Left ventricle myocardium superior (tissue), 1 donor: ENCODE measurements around the gene ABI3BP. TPM values are rescaled to one million over a fixed set of nuclear protein-coding genes. Genes with fewer than 3 reads are reported as not detected.

Experiments
- ATAC-seq: fragments of 200-7000 bp; cut with Tn5 transposase; one replicate; pipeline ENCODE4 v1.9.1; 2020; ENCODE audit warnings: mild to moderate bottlenecking, moderate library complexity
- DNase-seq: peaks from one replicate; pipeline ENCODE4 v3.0.0-alpha.2; 2020
- intact Hi-C: fragments of 100-400 bp; cut with micrococcal nuclease; formaldehyde crosslinking; loops from one replicate; pipeline ENCODE4 v1.11.0; 2022
- total RNA-seq: library from RNA; stranded (reverse); fragmentation: NEBNext Ultra II Directional; extraction: Animal tissue kit (Norgen Biotek cat#: 25700); gene quantifications from one replicate; pipeline ENCODE4 v1.2.1, GENCODE V29; 2021
- donor health status: DM: no; HTN: yes; CAD: no; lungs with severe emphysema.

Gene ABI3BP
- total RNA-seq, 1 donor from 2014 or later = 23.4 TPM

DNA sequence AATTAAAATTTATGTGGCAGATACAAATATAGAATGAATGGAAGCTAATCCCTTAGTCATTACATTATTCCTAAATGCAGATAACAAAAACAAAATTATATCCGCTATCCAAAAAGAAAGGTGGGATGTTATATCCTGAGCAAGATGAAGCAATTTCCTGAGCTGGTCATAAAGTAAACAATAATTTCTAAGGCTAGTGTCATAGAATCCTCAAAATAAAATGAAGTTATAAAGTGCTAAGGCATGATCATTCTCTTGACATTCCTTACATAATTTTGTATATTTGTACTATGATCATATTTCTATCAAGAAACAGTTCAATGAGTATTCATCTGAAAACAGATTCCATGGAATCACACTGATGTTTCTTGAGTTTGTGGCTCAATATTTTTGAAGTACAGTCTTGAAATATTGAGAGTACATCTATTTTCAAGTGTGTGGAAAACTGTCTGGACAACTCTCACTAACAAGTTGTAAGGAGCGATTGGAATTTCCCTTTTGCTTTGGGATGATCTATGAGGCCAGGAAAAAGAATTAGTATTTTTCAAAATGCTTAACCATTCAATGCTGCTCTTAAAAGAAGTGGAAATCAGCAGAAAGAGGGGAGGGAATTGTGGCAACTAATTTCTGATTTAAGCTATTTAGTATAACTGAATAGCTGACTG, 92.4 kb downstream of the ABI3BP start:
- intact Hi-C loops = no loop called here

GRCh38 chr3:100899440-100900091, 93.7 kb downstream of the ABI3BP start:
- DNase-seq (no peak), ATAC-seq (no peak)
- intact Hi-C loops = no loop called here

More for the DNA sequence above, 92.4 kb downstream of the ABI3BP start:
- no peak for ATAC-seq
- DNase-seq = no peak

DNA sequence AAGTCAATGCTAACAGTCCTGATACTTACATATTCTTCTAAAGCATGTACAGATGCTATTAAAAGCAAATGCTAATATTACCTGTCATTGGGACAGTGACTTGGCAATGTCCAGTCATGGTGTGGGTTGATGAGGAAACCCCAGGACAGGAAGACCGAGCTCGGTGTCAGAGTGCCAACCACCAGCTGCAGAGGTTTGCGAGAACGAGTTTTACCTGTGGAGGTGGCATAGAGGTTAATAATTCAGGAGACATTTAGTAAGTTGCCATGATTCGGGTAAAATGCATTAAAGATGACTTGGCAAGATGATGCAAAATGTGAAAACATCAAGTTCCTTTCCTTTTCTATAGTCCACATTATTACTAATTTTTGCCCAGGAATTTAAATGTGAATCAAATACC, 94.5 kb downstream of the ABI3BP start:
- intact Hi-C loops = no loop called here
- ATAC-seq (no peak), DNase-seq (no peak)

DNA sequence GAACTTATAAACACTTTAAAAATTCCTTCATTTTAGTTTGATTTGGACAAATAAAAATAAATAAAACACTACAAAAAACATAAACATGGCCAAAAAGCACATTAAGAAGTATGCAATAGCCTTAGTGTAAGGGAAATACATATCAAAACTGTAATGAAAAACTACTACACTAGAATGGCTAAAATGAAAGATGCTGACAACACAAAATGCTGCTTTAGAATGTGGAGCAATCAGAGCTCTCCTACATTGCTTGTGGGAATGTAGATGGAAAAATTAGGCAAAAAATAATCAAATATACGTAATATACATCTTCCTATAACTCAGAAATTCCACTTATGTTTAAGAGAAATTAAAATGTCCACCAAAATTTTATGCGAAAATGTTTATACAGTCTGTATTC, 96.2 kb downstream of the ABI3BP start:
- ATAC-seq (no peak), DNase-seq (no peak)
- intact Hi-C loops = no loop called here

DNA sequence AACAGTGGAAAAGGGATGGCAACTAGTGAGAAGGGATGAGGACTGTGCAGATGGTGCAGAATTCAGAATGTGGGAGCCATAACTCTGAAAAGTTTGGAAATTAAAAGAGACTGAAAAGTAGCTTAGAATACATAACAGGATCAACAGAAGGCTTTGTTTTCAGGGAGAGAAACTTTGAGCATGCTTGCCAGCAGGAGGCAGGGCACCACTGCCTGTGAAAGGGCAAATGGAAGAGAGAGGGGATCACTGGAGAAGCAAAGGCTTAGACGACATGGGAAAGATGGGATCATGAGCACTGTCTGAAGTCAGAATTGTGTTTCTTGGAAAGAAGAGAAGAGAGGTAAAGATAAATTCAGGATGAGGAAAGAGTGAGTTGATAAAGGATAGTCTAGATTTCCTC, 99.6 kb downstream of the ABI3BP start:
- DNase-seq (peak; percentile 34), ATAC-seq (peak; percentile 29)
- intact Hi-C loops = no loop called here

DNA sequence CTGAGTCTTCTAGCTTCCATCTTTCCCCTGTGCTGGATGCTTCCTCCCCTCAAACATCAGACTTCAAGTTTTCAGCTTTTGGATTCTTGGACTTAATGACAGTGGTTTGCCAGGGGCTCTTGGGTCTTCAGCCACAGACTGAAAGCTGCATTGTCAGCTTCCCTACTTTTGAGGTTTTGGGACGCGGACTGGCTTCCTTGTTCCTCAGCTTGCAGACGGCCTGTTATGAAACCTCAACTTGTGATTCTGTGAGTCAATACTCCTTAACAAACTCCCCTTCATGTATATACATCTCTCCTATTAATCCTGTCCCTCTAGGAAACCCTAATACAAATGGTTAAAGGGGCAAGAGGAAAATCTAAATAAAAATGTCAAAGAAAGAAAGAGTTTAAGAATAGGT, 100.1 kb downstream of the ABI3BP start:
- ATAC-seq = no peak
- peak; percentile 21 for DNase-seq
- intact Hi-C loops = no loop called here

DNA sequence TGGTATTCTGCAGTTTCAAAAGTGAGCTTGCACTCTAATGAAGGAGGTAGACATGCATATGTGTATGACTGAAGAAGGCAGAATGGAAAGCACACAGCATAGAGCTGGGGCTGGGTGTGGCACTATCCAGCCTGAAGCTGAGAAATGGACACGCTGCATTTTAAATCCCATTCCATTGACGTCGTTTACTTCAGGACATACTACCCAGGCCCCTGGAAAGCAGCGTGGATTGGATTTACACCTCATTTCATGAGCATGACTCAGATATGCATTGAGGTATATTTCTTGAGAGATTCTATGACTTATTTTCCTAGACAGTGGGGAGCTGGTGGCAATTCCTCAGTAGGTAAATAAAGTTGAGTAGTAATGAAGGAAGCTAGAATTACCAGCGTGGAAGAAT, 101.4 kb downstream of the ABI3BP start:
- ATAC-seq = no peak
- intact Hi-C loops = no loop called here
- DNase-seq = no peak

DNA sequence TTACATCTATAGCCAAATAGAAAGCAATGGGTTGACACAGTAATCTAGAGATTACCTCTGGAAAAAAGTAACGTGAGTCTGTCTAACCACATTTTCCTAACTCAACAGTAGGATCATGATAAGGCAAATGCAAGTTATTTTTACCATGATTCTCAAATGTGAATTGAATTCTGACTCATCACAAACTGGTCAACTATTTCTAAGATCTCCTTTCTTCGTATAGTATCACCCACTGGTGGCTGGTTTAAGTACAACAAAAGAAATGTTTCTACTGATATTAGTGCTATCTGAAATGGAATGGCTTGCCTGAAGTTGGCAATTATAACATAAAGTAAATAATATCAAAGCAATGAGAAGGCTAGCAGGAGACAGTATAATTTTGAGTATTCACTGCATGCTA, 102.2 kb downstream of the ABI3BP start:
- no peak for DNase-seq
- ATAC-seq = no peak
- intact Hi-C loops = no loop called here

GRCh38 chr3:100888881-100889280, 104.3 kb downstream of the ABI3BP start:
- ATAC-seq (no peak), DNase-seq (no peak)
- intact Hi-C loops = no loop called here

GRCh38 chr3:100882571-100882984, 110.6 kb downstream of the ABI3BP start:
- intact Hi-C loops = no loop called here
- ATAC-seq (peak; percentile 58), DNase-seq (no peak)

GRCh38 chr3:100880845-100881244, 112.4 kb downstream of the ABI3BP start:
- DNase-seq = no peak

DNA sequence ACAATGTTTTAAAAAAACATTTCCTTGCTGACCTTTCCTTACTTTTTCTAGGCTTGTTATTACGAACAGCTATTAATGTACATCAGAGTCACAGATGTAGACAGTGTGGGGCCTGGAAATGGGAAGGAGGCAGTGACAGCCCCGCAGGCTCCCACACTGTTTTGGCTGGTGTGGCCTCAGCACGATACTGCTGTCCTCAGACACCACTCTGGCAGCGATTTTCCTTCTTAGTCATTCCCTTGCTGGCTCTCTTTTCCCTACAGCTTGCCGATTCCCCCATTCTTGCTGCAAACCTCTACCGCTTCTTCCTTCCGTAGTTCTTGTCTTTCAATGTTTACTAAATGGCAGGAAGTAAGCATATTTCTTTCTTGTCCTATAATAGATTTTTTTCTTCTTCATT, 113.1 kb downstream of the ABI3BP start:
- intact Hi-C loops = no loop called here
- ATAC-seq = peak; percentile 84

More at GRCh38 chr3:100880845-100881244, 112.4 kb downstream of the ABI3BP start:
- intact Hi-C loops = no loop called here
- ATAC-seq = peak; percentile 56

DNA sequence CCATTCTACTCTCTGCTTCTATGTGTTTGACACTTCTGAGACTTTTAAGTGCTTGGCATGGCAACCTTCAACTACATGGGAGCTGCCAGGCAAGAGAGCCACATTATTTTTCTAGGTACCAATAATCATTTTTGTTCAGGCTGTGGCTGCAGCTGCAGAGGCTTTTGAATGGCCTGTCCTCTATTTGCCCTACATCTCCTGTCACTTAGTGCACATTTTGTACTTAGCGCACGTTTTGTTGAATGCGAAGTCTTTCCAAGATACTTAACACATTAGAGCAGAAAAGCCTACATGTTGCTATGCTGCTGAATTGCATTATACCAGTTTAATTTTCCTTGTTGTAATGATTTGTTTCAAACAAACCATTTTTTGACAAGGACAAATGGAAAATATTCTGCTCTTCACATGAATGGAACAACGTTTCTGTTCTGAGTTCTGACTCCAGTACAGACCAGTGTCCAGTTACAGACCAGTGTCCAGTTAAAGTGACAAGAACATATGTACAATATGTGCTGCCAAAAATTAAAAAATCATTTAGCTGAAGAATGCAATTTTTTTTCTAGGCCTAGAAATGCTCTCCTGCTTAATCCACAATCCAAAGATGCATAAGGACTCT, 113.9 kb downstream of the ABI3BP start:
- ATAC-seq = no peak
- no peak for DNase-seq
- intact Hi-C loops = no loop called here

More for the DNA sequence above, 113.1 kb downstream of the ABI3BP start:
- DNase-seq = peak; percentile 53

DNA sequence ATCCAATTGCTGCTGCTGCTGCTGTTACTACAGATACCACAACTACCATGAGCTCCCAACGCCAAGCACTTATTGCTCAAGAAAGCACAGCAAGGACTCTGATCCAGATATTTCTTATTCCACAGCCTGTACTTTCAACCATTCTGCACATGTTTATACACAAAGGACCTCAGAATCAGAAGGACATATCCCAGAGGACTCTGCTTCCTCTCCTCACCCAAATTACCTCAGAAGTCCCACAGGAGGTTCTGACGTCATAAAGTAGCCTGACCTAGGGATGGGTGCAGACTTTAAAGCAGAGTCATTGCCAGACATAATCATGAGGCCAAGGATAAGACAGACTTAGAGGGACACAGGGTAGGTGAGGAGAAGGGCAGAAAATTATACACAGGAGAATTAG, 115.9 kb downstream of the ABI3BP start:
- intact Hi-C loops = no loop called here

DNA sequence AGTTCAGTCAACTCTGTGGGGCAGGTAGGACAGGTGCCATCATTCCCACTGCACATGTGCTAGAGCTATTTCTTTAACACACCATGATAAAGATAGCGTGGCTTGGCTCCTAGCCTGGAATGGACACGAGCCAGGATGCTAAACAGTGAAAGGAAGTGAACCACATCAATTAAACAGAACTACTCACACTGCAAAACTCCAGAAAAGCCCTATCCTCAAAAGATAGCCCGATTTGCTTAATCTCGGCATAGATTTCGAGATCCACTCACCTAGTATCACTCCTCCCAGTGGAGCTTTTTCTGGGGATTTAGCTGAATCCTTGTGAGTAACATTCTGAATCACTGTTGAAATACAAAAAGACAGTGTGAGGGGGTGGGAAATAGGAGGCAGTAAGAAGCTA, 118.0 kb downstream of the ABI3BP start:
- ATAC-seq = peak; percentile 55
- intact Hi-C loops = no loop called here
- DNase-seq = peak; percentile 74

More for the DNA sequence above, 115.9 kb downstream of the ABI3BP start:
- DNase-seq (no peak), ATAC-seq (peak; percentile 64)

DNA sequence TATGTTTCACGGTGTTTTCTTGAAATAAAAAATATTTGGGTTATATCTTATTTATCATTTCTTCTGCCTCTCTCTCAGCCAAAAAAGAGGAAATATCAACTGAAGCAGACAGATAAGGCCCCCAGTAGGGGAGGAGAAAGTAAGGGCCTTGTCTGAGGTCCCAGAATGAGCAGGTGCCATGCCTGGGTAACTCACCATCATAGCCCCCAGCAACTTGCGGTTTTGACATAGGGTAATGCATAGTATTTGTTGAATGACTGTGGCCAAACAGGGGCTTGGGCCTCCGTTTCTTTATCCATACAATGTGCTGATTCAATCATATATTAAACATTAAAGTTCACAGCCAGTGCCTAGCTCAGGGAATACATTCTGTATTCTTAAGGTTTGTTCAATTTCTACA, 119.6 kb downstream of the ABI3BP start:
- ATAC-seq = no peak
- intact Hi-C loops = no loop called here
- DNase-seq = no peak

- intact Hi-C loops = no loop called here
- no peak for ATAC-seq
Observed at GRCh38 chr3:100871306-100871705, 121.9 kb downstream of the ABI3BP start.

DNA sequence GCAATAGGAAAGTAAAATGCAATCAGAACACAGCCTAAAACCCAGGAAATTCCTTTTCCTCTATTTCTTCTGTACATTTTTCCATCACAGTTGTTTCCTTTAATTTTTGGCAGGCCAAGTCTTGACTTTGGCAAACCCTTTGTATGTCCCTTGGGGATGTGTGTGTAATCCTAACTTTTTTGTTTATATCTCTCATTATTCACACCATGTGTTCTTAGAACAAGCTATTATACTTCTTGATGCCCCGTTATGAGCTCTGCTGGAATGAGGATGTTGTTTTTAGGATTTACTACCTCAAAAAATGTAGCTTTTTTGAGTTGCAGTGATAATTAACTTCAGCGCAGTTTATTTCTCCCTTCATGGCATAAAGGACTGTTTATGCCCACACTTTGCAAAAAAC, 123.4 kb downstream of the ABI3BP start:
- peak; percentile 75 for ATAC-seq
- DNase-seq = no peak
- intact Hi-C loops = no loop called here

More at GRCh38 chr3:100871306-100871705, 121.9 kb downstream of the ABI3BP start:
- DNase-seq = no peak

GRCh38 chr3:100868894-100869293, 124.3 kb downstream of the ABI3BP start:
- intact Hi-C loops = no loop called here
- DNase-seq (no peak), ATAC-seq (peak; percentile 54)

- ATAC-seq (no peak), DNase-seq (no peak)
- intact Hi-C loops = no loop called here
Observed at GRCh38 chr3:100868096-100868495, 125.1 kb downstream of the ABI3BP start.
